NT2/D1 (cell line): ENCODE results near the gene MAL.
"Not testable (repeated sequence)": the region's sequence is repeated elsewhere in the genome, so short reads cannot be mapped to it uniquely, and the experiment has no call there.

Source experiments
- DNase-seq: peaks from one replicate; pipeline ENCODE4 v3.0.0-alpha.2; 2011; ENCODE audit warnings: low read depth, low spot score
- H3K27me3 ChIP-seq: 2 replicates; pipeline ENCODE4 v1.6.0; 2011; ENCODE audit warnings: mild to moderate bottlenecking; ENCODE audit not compliant: insufficient read length, insufficient read depth
- H3K36me3 ChIP-seq: 2 replicates; pipeline ENCODE4 v1.6.1; 2011; ENCODE audit warnings: mild to moderate bottlenecking, low read length, mixed read lengths; ENCODE audit not compliant: insufficient read depth, insufficient read length
- H3K4me1 ChIP-seq: 2 replicates; pipeline ENCODE4 v1.5.1; 2011; ENCODE audit not compliant: insufficient read depth, insufficient read length
- H3K4me3 ChIP-seq: 2 replicates; pipeline ENCODE4 v1.5.1; 2011; ENCODE audit warnings: low read depth; ENCODE audit not compliant: insufficient read length
- H3K9ac ChIP-seq: 2 replicates; pipeline ENCODE4 v1.6.0; 2011; ENCODE audit warnings: low read depth; ENCODE audit not compliant: insufficient read length
- H3K9me3 ChIP-seq: 2 replicates; pipeline ENCODE4 v1.5.1; 2011; ENCODE audit warnings: mild to moderate bottlenecking, low read length; ENCODE audit not compliant: insufficient read depth
- SUZ12 ChIP-seq: IDR thresholded peaks from 2 replicates; pipeline ENCODE4 v1.6.1; 2011; ENCODE audit not compliant: insufficient read length, insufficient read depth; ENCODE audit errors: extremely low read depth
- YY1 ChIP-seq: IDR thresholded peaks from 2 replicates; pipeline ENCODE4 v1.6.1; 2011; ENCODE audit not compliant: insufficient read length, insufficient read depth
- ZNF274 ChIP-seq: IDR thresholded peaks from 2 replicates; pipeline ENCODE4 v1.6.1; 2011; ENCODE audit warnings: mild to moderate bottlenecking, low read depth, low read length

Gene MAL

DNA sequence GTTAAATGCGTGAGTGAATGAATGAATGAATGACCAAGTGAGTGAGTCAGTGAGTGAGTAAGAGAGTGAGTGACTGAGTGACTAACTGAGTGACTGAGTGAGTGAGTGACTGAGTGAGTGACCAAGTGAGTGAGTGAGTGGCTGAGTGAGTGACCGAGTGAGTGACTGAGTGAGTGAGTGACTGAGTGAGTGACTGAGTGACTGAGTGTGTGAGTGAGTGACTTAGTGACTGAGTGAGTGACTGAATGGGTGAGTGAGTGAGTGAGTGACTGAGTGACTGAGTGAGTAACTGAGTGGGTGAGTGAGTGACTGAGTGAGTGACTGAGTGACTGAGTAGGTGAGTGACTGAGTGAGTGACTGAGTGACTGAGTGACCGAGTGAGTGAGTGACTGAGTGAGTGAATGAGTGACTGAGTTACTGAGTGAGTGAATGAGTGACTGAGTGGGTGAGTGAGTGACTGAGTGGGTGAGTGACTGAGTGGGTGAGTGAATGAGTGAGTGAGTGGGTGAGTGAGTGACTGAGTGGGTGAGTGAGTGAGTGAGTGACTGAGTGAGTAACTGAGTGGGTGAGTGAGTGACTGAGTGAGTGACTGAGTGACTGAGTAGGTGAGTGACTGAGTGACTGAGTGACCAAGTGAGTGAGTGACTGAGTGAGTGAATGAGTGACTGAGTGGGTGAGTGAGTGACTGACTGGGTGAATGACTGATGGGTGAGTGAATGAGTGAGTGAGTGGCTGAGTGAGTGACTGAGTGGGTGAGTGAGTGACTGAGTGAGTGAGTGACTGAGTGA, 11.3 kb downstream of the MAL start:
- H3K27me3 ChIP-seq = peaks cover 21% of the 10 kb centered on the region

DNA sequence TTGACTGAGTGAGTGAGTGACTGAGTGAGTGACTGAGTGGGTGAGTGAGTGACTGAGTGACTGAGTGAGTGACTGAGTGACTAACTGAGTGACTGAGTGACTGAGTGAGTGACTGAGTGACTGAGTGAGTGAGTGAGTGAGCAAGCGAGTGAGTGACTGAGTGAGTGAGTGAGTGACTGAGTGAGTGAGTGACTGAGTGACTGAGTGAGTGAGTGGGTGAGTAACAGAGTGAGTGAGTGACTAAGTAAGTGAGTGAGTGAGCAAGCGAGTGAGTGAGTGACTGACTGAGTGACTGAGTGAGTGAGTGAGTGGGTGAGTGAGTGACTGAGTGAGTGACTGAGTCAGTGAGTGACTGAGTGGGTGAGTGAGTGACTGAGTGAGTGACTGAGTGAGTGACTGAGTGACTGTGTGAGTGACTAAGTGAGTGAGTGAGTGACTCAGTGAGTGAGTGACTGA, 11.9 kb downstream of the MAL start:
- H3K9ac ChIP-seq = no peak overlapping the region
- no peak for DNase-seq
- TF ChIP-seq SUZ12 = no peak
- TF ChIP-seq ZNF274 = no peak
- TF ChIP-seq YY1 = no peak
- H3K27me3 ChIP-seq = peaks cover 21% of the 10 kb centered on the region
- H3K4me1 ChIP-seq = peaks cover 7% of the 10 kb centered on the region
- no peaks in the 10 kb centered on the region for H3K36me3 ChIP-seq
- H3K4me3 ChIP-seq = no peak overlapping the region
- no peaks in the 10 kb centered on the region for H3K9me3 ChIP-seq

More for the DNA sequence above, 11.3 kb downstream of the MAL start:
- no peak overlapping the region for H3K9ac ChIP-seq
- H3K4me1 ChIP-seq = peaks cover 6% of the 10 kb centered on the region
- H3K36me3 ChIP-seq = no peaks in the 10 kb centered on the region
- H3K9me3 ChIP-seq = no peaks in the 10 kb centered on the region
- no peak overlapping the region for H3K4me3 ChIP-seq
- no peak for TF ChIP-seq YY1
- TF ChIP-seq SUZ12 = no peak
- no peak for TF ChIP-seq ZNF274
- DNase-seq = no peak

DNA sequence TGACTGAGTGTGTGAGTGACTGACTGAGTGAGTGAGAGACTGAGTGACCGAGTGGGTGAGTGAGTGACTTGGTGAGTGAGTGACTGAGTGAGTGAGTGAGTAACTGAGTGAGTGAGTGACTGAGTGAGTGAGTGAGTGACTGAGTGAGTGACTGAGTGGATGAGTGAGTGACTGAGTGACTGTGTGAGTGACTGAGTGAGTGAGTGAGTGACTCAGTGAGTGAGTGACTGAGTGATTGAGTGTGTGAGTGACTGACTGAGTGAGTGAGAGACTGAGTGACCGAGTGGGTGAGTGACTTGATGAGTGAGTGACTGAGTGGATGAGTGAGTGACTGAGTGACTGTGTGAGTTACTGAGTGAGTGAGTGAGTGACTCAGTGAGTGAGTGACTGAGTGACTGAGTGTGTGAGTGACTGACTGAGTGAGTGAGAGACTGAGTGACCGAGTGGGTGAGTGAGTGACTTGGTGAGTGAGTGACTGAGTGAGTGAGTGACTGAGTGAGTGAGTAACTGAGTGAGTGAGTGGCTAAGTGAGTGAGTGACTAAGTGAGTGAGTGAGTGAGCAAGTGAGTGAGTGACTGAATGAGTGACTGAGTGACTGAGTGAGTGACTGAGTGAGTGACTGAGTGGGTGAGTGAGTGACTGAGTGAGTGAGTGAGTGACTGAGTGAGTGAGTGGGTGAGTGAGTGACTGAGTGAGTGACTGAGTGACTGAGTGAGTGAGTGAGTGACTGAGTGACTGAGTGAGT, 12.5 kb downstream of the MAL start:
- not testable (repeated sequence) for H3K4me1 ChIP-seq, H3K9ac ChIP-seq, H3K4me3 ChIP-seq, DNase-seq, H3K36me3 ChIP-seq, H3K9me3 ChIP-seq
- H3K27me3 ChIP-seq = peaks cover 20% of the 10 kb centered on the region

DNA sequence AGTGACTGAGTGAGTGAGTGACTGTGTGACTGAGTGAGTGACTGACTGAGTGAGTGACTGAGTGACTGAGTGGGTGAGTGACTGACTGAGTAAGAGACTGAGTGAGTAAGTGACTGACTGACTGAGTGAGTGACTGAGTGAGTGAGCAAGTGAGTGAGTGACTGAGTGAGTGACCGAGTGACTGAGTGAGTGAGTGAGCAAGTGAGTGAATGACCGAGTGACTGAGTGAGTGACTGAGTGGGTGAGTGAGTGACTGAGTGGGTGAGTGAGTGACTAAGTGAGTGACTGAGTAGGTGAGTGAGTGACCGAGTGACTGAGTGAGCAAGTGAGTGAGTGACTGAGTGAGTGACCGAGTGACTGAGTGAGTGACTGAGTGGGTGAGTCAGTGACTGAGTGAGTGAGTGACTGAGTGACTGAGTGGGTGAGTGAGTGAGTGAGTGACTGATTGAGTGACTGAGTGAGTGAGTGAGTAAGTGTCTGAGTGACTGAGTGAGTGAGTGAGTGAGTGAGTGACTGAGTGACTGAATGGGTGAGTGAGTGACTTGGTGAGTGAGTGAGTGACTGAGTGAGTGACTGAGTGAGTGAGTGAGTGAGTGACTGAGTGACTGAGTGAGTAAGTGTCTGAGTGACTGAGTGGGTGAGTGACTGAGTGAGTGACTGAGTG, 13.3 kb downstream of the MAL start:
- no peak for DNase-seq
- Histone ChIP-seq H3K36me3 (no peaks in the 10 kb centered on the region), H3K9ac (no peak overlapping the region), H3K4me3 (no peak overlapping the region), H3K9me3 (no peaks in the 10 kb centered on the region), H3K27me3 (peaks cover 26% of the 10 kb centered on the region), H3K4me1 (peaks cover 13% of the 10 kb centered on the region)
- no peak for TF ChIP-seq SUZ12
- no peak for TF ChIP-seq YY1
- TF ChIP-seq ZNF274 = no peak

DNA sequence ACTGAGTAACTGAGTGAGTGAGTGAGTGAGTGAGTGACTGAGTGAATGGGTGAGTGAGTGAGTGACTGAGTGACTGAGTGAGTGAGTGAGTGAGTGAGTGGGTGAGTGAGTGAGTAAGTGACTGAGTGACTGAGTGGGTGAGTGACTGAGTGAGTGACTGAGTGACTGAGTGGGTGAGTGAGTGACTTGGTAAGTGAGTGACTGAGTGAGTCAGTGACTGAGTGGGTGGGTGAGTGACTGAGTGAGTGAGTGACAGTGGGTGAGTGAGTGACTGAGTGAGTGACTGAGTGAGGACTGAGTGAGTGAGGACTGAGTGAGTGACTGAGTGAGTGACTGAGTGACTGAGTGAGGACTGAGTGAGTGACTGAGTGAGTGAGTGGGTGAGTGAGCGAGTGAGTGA, 13.9 kb downstream of the MAL start:
- Histone ChIP-seq H3K9ac (no peak overlapping the region), H3K36me3 (no peaks in the 10 kb centered on the region), H3K4me3 (no peak overlapping the region), H3K4me1 (peaks cover 13% of the 10 kb centered on the region), H3K27me3 (peaks cover 24% of the 10 kb centered on the region), H3K9me3 (no peaks in the 10 kb centered on the region)
- TF ChIP-seq SUZ12 (no peak), ZNF274 (no peak), YY1 (no peak)
- no peak for DNase-seq

DNA sequence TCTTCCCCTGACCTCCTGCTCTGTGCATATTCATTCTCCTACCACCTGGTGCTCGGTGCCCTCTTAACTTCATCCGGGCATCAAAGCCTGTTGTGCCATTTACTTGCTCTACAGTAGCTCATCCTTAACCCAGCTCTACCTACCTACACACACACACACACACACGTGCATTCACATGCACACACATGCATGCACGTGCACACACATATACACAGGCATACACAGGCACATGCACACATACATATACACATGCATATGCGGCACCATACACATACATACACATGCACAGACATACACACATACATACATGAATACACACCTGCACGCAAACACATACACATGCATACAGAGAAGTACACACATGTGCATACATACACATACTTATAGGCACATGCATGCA, 14.5 kb downstream of the MAL start:
- Histone ChIP-seq H3K9ac (no peak overlapping the region), H3K4me3 (no peak overlapping the region), H3K27me3 (peaks cover 20% of the 10 kb centered on the region), H3K36me3 (no peaks in the 10 kb centered on the region), H3K9me3 (no peaks in the 10 kb centered on the region), H3K4me1 (peaks cover 13% of the 10 kb centered on the region)
- DNase-seq = no peak
- no peak for TF ChIP-seq SUZ12
- TF ChIP-seq ZNF274 = no peak
- no peak for TF ChIP-seq YY1

DNA sequence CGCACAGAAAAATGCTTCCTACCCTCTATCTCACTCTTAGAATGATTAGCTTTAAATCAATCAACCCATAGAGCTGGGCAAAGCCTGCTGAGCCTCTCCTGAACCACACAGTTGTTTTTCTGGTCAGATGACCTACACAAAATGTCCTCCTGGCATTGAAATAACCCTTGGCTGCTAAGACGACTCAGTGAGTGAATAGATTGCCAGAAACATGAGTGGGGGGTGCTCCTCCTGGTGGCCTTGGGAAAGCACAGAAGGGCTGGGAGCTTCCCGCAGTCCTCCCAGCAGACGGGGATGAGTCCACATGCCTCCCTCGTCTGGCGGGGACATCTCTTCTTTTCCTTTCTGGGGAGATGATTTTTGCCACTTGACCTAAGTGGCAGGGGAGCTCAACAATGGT, 14.9 kb downstream of the MAL start:
- Histone ChIP-seq H3K4me3 (no peak overlapping the region), H3K36me3 (no peaks in the 10 kb centered on the region)

More for the DNA sequence above, 14.9 kb downstream of the MAL start:
- DNase-seq = no peak
- H3K9me3 ChIP-seq = no peaks in the 10 kb centered on the region
- no peak for TF ChIP-seq SUZ12
- no peak for TF ChIP-seq YY1
- no peak for TF ChIP-seq ZNF274
- no peak overlapping the region for H3K9ac ChIP-seq
- H3K27me3 ChIP-seq = peaks cover 20% of the 10 kb centered on the region
- peaks cover 13% of the 10 kb centered on the region for H3K4me1 ChIP-seq
